Neuronal stem cell (in vitro differentiated cells): ENCODE results near the gene CYP4B1.
A peak's percentile ranks its signal among the peaks of the same experiment; 100 is the strongest.

ENCODE experiments used
- DNase-seq: peaks from one replicate; pipeline ENCODE4 v3.0.0-alpha.2; 2013; ENCODE audit warnings: low spot score
- H2AFZ ChIP-seq: one replicate; pipeline ENCODE4 v1.6.1; 2013; ENCODE audit warnings: mild to moderate bottlenecking, low read length, inconsistent platforms
- H2AK5ac ChIP-seq: 2 replicates; pipeline ENCODE4 v1.6.1; 2013; ENCODE audit warnings: low read depth, mild to moderate bottlenecking, inconsistent platforms, low read length, moderate library complexity, mixed read lengths
- H2BK120ac ChIP-seq: 2 replicates; pipeline ENCODE4 v1.6.1; 2013; ENCODE audit warnings: low read depth, mild to moderate bottlenecking, inconsistent platforms, low read length, moderate library complexity, mixed read lengths
- H2BK12ac ChIP-seq: one replicate; pipeline ENCODE4 v1.6.1; 2013; ENCODE audit warnings: low read length, inconsistent platforms
- H2BK15ac ChIP-seq: 2 replicates; pipeline ENCODE4 v1.6.1; 2013; ENCODE audit warnings: mild to moderate bottlenecking, low read length, inconsistent platforms, mixed read lengths
- H2BK5ac ChIP-seq: one replicate; pipeline ENCODE4 v1.6.1; 2013; ENCODE audit warnings: inconsistent platforms, mild to moderate bottlenecking, low read length, moderate library complexity
- H3K14ac ChIP-seq: one replicate; pipeline ENCODE4 v1.6.1; 2013; ENCODE audit warnings: low read length, inconsistent platforms
- H3K18ac ChIP-seq: 2 replicates; pipeline ENCODE4 v1.6.1; 2013; ENCODE audit warnings: low read length, inconsistent platforms
- H3K23ac ChIP-seq: 2 replicates; pipeline ENCODE4 v1.6.1; 2013; ENCODE audit warnings: low read depth, mild to moderate bottlenecking, mixed read lengths, low read length, inconsistent platforms; ENCODE audit not compliant: poor library complexity
- H3K27ac ChIP-seq: replicated peaks from 3 replicates; pipeline ENCODE4 v1.5.1; 2013; ENCODE audit warnings: low read length, inconsistent platforms
- H3K27me3 ChIP-seq, 3 experiments: 2 replicates each; pipeline ENCODE4 v1.6.1; 2013; ENCODE audit warnings: low read length in 3 of 3, mild to moderate bottlenecking in 2 of 3, inconsistent platforms in 1 of 3, low read depth in 1 of 3, mixed read lengths in 1 of 3, moderate library complexity in 1 of 3; ENCODE audit not compliant: control insufficient read depth in 3 of 3, insufficient read depth in 3 of 3
- H3K36me3 ChIP-seq, 2 donors: replicated peaks in 1 of 2; 2 replicates each; pipeline ENCODE4 v1.6.1; 2013; ENCODE audit warnings: low read length in 2 of 2; ENCODE audit not compliant: control insufficient read depth in 2 of 2, insufficient read depth in 2 of 2
- H3K4ac ChIP-seq: 2 replicates; pipeline ENCODE4 v1.6.1; 2013; ENCODE audit warnings: inconsistent platforms, mild to moderate bottlenecking, low read length, moderate library complexity
- H3K4me1 ChIP-seq, 2 donors: 1 replicate in 1 of 2; 2 replicates in 1 of 2; pipeline ENCODE4 v1.6.1; 2013; ENCODE audit warnings: low read length in 2 of 2, low read depth in 1 of 2; ENCODE audit not compliant: control insufficient read depth in 2 of 2, insufficient read depth in 1 of 2
- H3K4me2 ChIP-seq: one replicate; pipeline ENCODE4 v1.6.1; 2013; ENCODE audit warnings: mild to moderate bottlenecking, low read length, inconsistent platforms; ENCODE audit not compliant: insufficient read depth, poor library complexity, severe bottlenecking
- H3K4me3 ChIP-seq, 2 donors: 2 replicates each; pipeline ENCODE4 v1.5.1; 2013; ENCODE audit warnings: low read length in 2 of 2, mild to moderate bottlenecking in 2 of 2, inconsistent platforms in 1 of 2, moderate library complexity in 1 of 2
- H3K79me1 ChIP-seq: one replicate; pipeline ENCODE4 v1.6.1; 2013; ENCODE audit warnings: low read depth, mild to moderate bottlenecking, inconsistent platforms, low read length, moderate library complexity
- H3K9ac ChIP-seq: one replicate; pipeline ENCODE4 v1.6.1; 2013; ENCODE audit warnings: mild to moderate bottlenecking, low read depth, low read length, inconsistent platforms; ENCODE audit not compliant: poor library complexity
- H3K9me3 ChIP-seq, 2 donors: replicated peaks in 1 of 2; 2 replicates each; pipeline versions ENCODE3 to v1.6.1; 2013; ENCODE audit warnings: low read length in 2 of 2, mild to moderate bottlenecking in 2 of 2, inconsistent platforms in 1 of 2, low read depth in 1 of 2, mixed read lengths in 1 of 2, moderate library complexity in 1 of 2; ENCODE audit not compliant: control insufficient read depth in 2 of 2, insufficient read depth in 1 of 2
- H4K8ac ChIP-seq: one replicate; pipeline ENCODE4 v1.6.1; 2013; ENCODE audit warnings: low read depth, mild to moderate bottlenecking, inconsistent platforms, low read length, moderate library complexity
- H4K91ac ChIP-seq: one replicate; pipeline ENCODE4 v1.6.1; 2013; ENCODE audit warnings: low read length, low read depth, mild to moderate bottlenecking, inconsistent platforms; ENCODE audit not compliant: poor library complexity
- WGBS, 2 donors: extraction: QIAGEN DNeasy Blood & Tissue Kit; methylation state at CpG; one replicate each; pipeline ENCODE4 v1.1.7; 2013; ENCODE audit warnings: missing lambda C conversion rate in 2 of 2, mixed read lengths in 1 of 2; ENCODE audit not compliant: insufficient read length in 2 of 2, insufficient replicate concordance in 1 of 2; ENCODE audit errors: extremely low coverage in 2 of 2; 5-methylcytosine and 5-hydroxymethylcytosine counted together

CYP4B1 gene

GRCh38 chr1:46790446-46791101 lies 8.3 kb upstream of the CYP4B1 start:
- WGBS, 2 donors = no CpG with 5 or more reads among the region's 1 CpG
- H3K9ac ChIP-seq = no peak overlapping the region
- no peak overlapping the region for H2AFZ ChIP-seq
- no peak overlapping the region for H2BK5ac ChIP-seq
- no peak overlapping the region for H2BK15ac ChIP-seq
- H3K27me3 ChIP-seq = peaks cover 0 to 3% (median 0%) of the 10 kb centered on the region in 3 experiments
- no peak overlapping the region for H3K4me3 ChIP-seq
- H3K4me1 ChIP-seq = no peaks in the 10 kb centered on the region
- H2AK5ac ChIP-seq = no peak overlapping the region
- no peak overlapping the region for H3K27ac ChIP-seq
- no peak overlapping the region for H2BK120ac ChIP-seq
- no peak overlapping the region for H3K4me2 ChIP-seq
- H3K9me3 ChIP-seq = no peaks in the 10 kb centered on the region
- H3K14ac ChIP-seq = peak overlapping the region; percentile 92
- H3K23ac ChIP-seq = no peak overlapping the region
- H3K4ac ChIP-seq = no peak overlapping the region
- H3K36me3 ChIP-seq = no peaks in the 10 kb centered on the region
- H3K79me1 ChIP-seq = no peaks in the 10 kb centered on the region
- no peak for DNase-seq
- H4K8ac ChIP-seq = no peak overlapping the region
- no peak overlapping the region for H2BK12ac ChIP-seq
- H4K91ac ChIP-seq = no peak overlapping the region
- no peak overlapping the region for H3K18ac ChIP-seq

DNA sequence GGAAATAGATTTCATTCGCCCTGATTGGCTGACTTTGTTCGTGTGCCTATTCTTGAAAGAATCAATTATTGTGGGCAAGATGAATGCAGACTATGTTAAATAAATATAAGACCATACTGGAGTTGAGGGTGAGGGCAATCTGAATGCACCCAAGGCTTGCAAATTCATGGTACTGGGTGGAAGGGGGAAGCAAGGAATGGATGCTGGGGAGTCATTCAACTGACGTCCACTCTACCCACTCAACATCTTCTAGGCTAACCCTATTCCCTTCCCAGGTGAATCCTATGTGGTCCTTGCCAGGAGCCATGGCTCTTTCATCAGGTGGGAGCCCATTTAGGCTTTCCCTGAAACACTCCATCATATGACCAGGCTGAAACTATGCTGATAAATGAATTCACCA lies 5.7 kb upstream of the CYP4B1 start:
- DNase-seq = no peak
- no CpG with 5 or more reads among the region's 3 CpGs for WGBS, 2 donors

DNA sequence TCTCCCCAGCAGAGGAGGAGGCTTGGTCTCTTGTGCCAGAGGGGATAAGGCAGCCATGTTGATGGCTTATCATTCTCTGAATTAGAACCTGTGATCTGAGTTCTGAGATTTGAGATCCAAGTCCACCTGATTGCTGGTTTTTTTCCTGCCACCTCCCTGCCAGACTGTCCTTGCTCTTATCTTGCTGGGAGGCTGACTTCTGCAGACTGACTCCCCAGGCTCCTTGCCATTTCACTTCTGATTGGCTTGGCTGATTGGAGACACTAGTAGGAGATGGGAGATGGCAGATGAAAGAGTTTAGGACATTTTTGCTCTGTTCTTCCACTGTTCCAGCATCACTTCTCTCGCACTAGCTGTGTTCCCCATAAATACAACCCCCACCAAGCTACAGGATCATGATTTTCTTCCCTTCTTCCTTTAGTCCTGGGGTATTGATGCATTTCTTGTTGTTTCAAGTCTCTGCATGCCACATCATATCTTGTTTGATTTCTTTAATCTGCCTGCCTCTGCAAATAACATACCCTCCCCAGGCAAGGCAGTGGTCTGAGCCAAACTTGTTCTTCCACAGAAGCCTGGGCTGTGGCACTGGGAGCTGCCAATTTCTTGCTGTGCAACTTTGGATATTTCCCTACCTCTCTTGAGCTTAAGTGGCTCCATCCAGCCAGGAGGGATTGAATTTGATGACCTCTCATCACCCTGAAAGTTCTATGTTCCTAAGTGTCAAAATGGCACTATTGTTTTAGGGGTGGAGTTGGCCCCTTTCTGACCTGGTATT lies 963 bp upstream of the CYP4B1 start:
- Histone ChIP-seq H3K9ac (no peak overlapping the region), H2AK5ac (no peak overlapping the region), H3K36me3 (no peaks in the 10 kb centered on the region), H3K4ac (no peak overlapping the region), H3K4me3 (no peak overlapping the region), H3K79me1 (no peaks in the 10 kb centered on the region), H3K27me3 (no peaks in the 10 kb centered on the region), H2AFZ (no peak overlapping the region), H2BK5ac (no peak overlapping the region), H2BK15ac (no peak overlapping the region), H3K4me2 (no peak overlapping the region), H2BK120ac (no peak overlapping the region), H3K4me1 (no peaks in the 10 kb centered on the region), H2BK12ac (no peak overlapping the region), H4K8ac (no peak overlapping the region), H3K23ac (no peak overlapping the region), H3K27ac (no peak overlapping the region), H4K91ac (no peak overlapping the region), H3K9me3 (no peaks in the 10 kb centered on the region), H3K14ac (no peak overlapping the region), H3K18ac (no peak overlapping the region)
- WGBS, 2 donors = no CpG with 5 or more reads among the region's 1 CpG
- DNase-seq = no peak

More for the DNA sequence above, 5.7 kb upstream of the CYP4B1 start:
- H2BK5ac ChIP-seq = no peak overlapping the region
- no peak overlapping the region for H3K27ac ChIP-seq
- no peak overlapping the region for H3K4me2 ChIP-seq
- H3K79me1 ChIP-seq = no peaks in the 10 kb centered on the region
- no peak overlapping the region for H3K14ac ChIP-seq
- no peak overlapping the region for H4K91ac ChIP-seq
- no peak overlapping the region for H2AFZ ChIP-seq
- H2BK120ac ChIP-seq = no peak overlapping the region
- H3K27me3 ChIP-seq = peaks cover 0 to 3% (median 0%) of the 10 kb centered on the region in 3 experiments
- no peaks in the 10 kb centered on the region for H3K36me3 ChIP-seq
- no peak overlapping the region for H3K4ac ChIP-seq
- no peak overlapping the region for H2BK15ac ChIP-seq
- H3K4me3 ChIP-seq = no peak overlapping the region
- H3K4me1 ChIP-seq = no peaks in the 10 kb centered on the region
- no peak overlapping the region for H3K9ac ChIP-seq
- no peak overlapping the region for H2BK12ac ChIP-seq
- H2AK5ac ChIP-seq = no peak overlapping the region
- no peak overlapping the region for H3K18ac ChIP-seq
- H3K9me3 ChIP-seq = no peaks in the 10 kb centered on the region
- H4K8ac ChIP-seq = no peak overlapping the region
- H3K23ac ChIP-seq = no peak overlapping the region

DNA sequence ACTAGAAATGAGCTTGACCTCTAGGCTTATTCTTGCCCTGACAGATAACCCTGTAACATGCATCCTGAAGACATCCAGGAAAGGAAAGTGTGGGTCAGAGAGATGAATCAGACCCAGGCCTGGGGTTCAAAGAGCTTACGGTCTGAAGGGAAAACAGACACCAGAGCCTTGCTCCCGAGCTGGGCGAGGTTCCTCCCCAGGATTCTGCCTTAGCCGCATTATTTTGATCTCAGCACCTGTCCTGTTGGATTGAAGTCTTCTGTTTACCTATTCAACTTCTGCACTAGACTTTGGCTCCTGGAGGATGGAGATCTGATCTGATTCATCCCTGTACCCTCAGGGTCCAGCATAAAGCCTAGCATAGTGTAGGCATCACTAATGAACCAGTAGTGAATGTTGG lies 1.9 kb downstream of the CYP4B1 start:
- Histone ChIP-seq H3K4me1 (no peaks in the 10 kb centered on the region), H3K27me3 (peaks cover 0 to 5% (median 0%) of the 10 kb centered on the region in 3 experiments), H2BK120ac (no peak overlapping the region), H2BK15ac (no peak overlapping the region), H3K36me3 (no peaks in the 10 kb centered on the region), H3K4ac (no peak overlapping the region), H3K9me3 (no peaks in the 10 kb centered on the region), H4K8ac (no peak overlapping the region), H3K18ac (no peak overlapping the region), H3K9ac (no peak overlapping the region), H2BK5ac (no peak overlapping the region), H3K23ac (no peak overlapping the region), H2AK5ac (no peak overlapping the region), H2AFZ (no peak overlapping the region), H4K91ac (no peak overlapping the region), H3K4me2 (no peak overlapping the region), H3K14ac (no peak overlapping the region), H3K79me1 (no peaks in the 10 kb centered on the region), H3K27ac (no peak overlapping the region), H3K4me3 (no peak overlapping the region), H2BK12ac (no peak overlapping the region)
- no CpG with 5 or more reads among the region's 4 CpGs for WGBS, 2 donors
- DNase-seq = no peak
